GM18498 (cell line): Measurements from ENCODE around the gene PROM2.

Experiments
- ATAC-seq: cut with Tn5 transposase; IDR thresholded peaks from one replicate; pipeline ENCODE4 v1.9.1; 2021; ENCODE audit warnings: mild to moderate bottlenecking, moderate library complexity; ENCODE audit not compliant: unreplicated experiment

PROM2 gene

DNA sequence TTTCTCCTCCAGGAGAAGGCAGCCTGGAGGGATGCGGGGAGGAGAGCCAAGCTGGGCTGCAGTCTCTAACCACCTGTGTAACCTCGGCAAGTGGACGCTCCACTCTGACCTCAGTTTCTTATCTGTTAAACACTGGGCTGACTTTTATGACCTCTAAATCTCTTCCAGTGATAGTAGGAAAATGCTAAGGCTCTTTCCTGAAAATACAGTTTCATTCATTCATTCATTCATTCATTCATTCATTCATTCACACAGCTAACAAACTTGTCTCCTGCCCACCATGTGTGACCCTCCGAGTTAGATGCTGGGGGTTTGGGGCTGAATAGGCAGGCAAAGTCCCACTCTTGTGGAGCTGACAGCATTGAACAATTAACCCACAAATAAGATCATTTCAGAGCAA, 9.3 kb downstream of the PROM2 start:
- no peak for ATAC-seq

DNA sequence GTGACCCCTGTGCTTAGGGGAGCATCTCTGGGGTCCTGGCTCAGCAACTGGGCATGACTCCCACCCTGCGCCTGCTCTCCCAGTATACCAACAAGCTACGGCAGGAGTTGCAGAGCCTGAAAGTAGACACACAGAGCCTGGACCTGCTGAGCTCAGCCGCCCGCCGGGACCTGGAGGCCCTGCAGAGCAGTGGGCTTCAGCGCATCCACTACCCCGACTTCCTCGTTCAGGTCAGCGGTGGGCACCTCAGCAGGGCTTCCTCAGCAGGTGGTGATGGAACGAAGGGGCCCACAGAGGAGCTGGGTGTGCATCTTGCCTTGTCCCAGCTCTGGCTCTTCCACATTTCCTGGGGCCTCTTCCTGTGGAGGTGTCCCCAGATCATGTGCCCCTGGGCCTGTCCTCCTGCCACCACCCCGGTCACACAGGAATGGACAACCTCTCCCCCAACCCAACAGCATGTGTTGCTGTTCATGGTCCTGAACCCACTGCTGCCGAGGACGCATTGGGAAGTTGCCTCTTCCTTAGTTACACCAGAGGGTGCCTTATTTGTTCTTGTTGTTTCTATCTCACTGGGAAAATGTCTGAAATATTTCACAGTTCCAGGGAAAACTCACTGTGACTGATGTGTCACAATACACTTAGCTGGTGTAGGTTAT, 10.8 kb downstream of the PROM2 start:
- no peak for ATAC-seq

DNA sequence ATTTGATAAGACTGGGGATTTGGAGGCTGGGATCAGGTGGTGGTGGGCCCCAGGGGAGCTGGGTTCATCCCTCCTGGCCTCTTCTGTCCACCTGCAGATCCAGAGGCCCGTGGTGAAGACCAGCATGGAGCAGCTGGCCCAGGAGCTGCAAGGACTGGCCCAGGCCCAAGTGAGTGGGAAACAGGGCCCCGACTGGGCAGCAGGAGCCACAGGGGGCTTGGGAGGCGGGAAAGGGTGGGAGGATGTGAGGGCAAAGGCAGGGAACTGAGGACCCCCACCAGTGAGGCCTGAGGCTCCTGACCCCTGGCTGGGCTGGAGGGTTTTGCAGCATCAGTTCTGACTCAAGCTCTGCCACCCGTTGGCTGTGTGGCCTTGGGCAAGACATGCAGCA, 11.3 kb downstream of the PROM2 start:
- ATAC-seq, result no peak

DNA sequence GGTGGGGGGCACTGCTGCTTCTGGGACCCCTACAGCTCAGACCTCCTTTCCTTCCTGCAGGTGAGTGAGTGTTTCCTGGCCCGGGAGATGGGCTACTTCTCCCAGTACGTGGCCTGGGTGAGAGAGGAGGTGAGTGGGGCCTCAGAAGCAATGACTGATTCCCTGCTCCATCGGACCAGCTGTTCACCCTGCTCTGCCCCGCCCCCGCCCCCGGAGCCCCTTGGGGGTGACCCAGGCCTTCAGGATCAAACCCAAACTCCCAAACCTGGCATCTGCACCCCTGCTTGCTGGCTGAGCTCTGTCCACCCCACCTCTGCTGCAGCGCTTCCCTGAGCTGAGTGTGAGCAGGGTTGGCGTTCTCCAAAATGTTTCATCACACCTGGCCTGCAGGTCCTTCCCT, 13.1 kb downstream of the PROM2 start:
- no peak for ATAC-seq

DNA sequence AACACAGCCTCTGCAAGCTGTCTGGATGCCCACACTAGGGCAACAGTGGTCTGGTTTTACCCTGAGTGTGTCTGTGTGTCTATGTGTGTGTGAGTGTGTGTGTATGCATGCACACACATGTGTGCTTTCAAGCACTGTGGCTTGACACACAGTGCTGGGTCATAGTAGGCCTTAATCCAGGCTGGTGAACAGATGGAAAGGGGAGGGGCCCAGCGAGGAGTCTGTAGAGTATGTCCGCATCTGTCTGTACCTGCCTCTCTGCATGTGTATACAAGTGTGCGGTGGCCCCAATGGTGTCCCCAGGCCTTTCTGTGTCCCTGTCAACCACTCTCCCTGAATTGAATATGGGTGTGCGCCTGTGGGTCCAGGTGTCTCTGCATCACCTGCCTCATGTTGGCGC, 13.6 kb downstream of the PROM2 start:
- no peak for ATAC-seq

DNA sequence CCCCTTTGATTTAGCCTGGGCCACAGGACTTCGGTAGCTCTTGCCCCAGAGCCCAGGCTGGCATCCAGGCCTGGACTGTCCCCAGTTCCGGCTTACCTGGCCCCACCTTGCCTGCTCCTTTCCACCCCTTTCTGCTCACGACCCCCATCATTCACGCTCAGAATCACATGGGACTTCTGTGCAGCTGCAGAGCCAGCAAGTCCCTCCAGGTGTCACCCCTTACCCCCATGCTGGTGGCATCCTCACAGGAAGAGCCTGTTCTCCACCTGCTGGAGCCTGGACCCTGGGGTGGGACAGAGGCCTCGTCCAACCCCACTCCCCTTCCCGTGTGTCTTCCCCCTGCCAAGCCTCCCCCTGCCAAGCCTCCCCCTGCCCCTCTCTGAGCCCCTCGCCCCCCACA, 15.0 kb downstream of the PROM2 start:
- no peak for ATAC-seq

DNA sequence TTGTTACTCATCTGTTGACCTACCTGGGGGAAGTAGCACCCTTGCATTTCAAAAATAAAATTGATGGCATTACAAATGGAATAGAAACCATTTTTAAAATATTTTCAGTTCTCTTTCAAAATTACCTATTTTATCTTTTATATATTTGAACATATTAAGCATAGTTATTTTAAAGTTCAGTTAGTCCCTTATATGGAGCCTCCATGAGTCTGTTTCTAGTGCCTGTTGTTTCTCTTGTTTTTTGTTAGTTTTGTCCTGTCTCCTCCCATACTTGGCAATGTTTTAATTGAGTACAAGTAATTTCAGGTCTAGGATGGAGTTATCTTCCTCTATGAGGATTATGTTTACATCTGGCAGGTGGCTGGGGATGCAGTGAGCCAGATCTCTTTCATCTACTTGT, 17.0 kb downstream of the PROM2 start:
- no peak for ATAC-seq

DNA sequence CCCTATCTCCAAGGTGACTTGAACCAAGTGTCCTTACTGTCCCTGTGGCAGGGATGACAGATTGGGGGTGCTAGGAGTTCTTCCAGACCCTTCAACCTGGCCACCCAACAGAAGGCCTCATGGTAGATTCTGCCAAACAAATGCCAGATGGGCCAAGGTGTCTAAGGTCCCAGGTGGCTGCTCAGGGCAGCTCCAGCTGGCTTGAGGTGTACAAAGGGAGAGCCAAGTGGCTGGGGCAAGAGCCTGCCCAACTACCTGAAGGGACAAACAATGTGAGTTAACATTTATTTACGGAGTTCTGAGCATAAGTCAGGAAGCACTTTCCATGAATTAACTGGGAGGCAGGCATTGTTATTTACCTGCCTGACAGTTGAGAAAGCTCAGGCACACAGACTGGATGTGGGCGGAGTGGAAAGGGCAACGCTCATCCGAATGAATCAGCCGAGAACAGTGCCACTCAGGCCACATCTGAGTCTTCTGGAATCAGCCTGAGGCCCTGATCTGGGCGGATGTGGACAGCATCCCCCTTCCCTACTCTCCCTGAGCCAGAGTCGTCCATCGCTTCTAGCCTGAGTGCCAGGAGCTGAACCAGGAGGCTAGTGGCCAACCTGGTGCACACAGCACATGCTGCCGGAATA, 18.5 kb downstream of the PROM2 start:
- no peak for ATAC-seq

DNA sequence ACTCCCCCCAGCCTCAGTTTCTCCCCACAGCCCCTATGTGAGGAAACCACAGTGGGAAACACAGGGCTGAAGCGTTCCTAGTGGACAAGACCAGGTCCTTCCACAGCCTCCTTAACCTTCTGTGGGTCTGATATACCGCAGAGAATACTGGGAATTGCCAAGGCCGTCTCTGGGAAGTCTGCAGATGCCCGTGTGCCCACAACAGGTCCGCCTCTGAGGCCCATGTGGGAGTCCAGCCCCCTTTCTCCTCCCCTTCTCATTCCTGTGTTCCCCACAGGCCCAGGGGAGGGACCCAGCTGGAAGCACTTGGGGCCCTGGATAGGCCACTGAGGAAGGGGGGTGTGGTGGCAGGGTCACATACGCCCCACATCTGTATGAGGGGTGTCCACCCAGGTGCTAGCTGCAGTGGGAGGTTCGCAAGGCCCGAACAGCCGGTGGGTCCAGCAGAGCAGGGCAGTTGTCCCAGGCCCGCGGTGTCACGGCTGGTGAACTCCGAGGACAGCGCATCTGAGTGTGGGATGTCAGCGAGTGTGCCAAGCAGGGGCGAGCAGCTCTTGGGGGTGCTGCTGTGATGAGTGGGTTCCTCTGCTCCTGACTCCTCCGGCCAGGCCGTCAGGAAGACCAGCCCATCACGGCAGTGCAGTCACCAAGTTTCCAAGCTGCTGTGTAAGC, 20.5 kb downstream of the PROM2 start:
- no peak for ATAC-seq

DNA sequence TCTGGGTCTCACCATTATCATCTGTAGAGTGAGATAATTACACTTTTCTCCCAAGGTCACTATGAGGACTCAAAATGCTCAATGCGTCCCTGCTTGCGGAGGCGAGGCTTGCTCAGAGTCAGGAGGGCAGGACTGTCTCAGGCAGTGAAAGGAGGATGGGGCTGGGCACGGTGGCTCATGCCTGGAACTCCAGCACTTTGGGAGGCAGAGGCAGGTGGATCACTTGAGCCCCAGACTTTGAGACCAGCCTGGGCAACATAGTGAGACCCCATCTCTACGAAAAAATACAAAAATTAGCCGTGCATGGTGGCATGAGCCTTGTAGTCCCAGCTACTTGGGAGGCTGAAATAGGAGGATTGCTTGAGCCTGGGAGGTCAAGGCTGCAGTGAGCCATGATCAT, 21.1 kb downstream of the PROM2 start:
- no peak for ATAC-seq

DNA sequence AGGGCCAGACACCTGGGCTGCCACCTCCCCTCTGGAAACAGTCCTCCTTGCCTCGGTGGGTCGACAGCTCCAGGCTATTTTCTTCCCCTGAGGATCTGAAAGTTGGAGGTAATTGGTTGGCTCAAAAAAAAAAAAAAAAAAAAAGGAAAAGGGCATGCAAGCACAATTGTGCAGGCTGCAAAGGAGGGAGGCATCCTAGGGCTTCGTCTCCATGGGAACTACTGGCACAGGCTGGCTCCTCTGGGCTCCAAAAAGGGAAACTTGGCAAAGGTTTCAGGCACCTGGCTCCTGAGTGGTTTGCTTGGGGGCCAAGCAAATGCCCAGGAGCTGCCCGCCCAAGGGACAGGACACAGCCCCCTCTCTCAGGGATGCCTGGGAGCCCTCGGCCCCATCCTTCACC, 21.8 kb downstream of the PROM2 start:
- ATAC-seq, result no peak

DNA sequence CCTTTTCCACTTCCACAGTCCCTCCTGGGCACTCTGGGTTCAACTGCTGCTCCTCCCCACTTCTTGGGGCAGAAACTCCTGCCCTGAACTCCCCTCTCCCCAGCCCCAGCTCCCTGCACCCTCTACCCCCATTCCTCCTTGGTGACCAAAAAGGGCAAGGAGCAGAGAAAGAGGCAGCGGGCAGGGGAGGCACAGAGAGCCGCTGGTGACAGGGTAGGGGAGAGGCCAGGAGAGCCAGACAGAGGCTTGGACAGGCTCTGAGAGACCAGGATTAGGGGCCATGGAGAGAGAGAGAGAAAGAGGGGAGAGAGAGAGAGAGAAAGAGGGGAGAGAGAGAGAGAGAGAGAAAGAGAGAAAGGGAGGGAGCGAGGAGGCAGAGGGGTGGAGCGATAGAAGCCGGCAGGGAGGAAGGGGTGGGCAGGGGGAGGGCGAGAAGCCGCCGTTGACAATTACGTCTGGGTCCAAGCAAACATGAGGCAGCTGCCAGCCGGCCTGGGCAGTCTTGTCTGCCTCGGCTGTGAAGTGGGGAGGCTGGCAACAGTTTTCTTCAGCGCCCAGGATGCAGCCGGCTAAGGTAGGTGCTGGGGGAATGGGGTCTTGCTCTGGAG, 22.7 kb downstream of the PROM2 start, which contains the start of gene KCNIP3:
TSS of gene KCNIP3 (plus strand) at position 468 of the 608 bp plus-strand sequence. CDS start at position 560, 92 bp downstream.
- no peak for ATAC-seq

DNA sequence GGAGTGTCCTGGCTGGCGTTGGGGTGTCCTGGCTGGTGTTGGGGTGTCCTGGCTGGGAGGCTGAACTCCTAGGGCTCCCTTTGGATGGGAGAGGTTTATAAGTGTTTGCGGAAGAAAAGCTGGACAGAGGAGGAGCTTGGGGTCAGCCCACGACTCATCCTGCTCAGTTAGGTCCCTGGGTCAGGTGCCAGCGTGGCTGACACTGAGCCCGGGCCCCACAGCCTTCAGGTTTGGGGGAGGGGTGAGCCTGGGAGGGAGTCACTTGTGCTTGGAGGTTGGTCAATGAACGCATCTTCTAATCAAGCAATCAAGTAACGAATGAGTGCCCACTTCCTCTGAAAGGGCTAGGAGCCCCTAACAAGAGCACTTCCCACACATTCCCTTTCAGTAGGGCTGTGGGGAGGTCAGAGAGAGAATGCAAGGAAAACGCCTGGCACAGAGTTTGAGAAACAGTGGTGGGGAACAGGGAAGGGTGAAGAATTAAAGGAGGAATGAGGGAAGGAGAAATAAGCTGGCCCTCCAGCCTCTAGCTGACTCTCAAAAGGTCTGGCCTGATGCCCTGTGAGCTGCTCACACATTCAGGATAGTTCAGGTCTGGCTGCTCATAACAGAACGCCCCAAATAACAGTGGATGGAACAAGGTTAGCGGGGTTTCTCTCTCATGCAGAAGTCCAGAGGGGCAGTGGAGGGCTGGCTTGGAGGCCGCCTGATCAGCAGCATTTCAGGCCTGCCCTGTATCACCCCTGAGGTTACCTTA, 23.6 kb downstream of the PROM2 start:
- no peak for ATAC-seq

DNA sequence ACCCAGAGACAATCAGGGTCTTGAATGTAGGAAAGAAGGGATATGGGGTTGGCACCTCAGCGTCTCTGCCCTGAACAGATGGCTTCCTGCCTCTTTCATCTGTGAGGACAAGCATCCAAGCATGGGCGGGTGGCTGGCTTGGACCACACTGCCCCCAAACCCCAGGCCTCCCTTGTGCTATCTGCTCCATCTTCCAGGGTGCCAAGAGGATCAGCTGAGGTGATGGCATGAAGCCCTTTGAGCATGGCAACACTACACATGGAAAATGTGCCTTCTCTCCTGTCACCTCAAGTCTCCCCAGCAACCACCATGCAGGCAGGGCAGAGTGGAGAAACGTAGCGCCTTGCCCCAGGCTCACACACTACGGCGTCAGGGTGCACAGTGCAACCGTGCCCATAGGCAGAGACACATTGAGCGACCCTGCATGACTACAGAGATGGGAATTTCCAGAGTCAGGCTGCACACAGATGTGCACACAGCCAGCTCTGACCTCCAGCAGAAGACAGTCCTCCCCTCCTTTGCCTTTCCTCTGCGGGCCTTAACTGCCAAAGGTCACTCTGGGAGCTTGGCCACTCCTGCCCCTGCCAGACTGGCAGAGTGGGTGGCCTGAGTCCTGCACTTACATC, 24.4 kb downstream of the PROM2 start:
- no peak for ATAC-seq

DNA sequence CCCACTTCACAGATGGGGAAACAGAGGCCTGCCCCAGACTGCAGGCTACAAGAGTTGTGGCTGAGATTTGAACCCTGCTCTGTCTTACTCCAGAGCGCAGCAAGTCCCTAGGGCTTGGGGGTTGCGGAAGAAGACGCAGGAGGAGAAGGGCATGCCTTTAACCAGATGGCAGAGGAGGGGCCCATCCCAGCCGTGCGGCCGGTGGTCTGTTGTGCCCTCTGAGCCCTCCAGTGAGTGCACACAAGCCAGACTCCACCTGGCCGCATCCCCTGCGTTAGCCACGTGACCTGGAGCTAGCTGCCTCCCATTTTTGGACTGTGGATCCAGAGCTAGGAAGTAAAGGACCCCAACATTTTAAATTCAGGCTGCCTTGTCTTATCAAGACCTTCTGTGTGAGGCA, 25.7 kb downstream of the PROM2 start:
- no peak for ATAC-seq

DNA sequence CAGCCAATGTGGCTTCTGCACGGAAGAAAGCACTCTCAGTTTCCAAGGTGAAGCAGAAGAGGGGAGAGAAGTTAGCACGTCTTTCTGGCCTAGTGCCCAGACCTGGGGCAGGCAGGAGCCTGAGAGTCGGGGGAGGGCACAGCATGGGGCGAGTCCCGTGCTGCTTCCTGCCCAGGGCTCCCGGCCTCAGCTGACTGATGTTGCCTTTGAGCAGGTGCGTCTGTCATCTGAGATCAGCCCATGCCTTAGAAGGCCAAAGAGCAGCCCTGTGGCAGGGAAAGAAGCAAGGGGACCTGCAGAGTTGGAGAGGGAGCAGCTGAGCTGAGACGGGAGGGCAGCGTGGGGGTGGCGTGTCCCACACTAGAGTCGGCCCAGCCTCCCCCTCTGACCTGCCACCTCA, 26.2 kb downstream of the PROM2 start:
- no peak for ATAC-seq

DNA sequence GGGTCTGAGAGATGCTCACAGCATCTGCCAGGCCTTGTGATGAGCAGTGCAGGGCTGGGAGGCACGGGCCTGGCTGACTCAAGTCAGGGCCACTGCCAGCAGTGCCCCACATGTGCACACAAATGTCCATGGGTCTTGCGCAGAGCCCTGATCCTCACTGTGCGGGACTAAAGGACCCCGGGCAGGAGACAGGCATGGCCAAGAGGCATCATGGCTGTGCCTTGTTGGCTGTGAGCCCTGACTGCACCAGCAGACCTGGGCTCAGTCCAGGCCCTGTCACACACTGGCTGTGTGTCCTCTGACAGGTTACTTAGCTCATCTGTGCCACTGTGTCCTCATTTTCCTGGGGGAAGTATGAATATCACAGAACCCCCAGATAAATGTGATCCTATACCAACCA, 26.9 kb downstream of the PROM2 start:
- no peak for ATAC-seq

DNA sequence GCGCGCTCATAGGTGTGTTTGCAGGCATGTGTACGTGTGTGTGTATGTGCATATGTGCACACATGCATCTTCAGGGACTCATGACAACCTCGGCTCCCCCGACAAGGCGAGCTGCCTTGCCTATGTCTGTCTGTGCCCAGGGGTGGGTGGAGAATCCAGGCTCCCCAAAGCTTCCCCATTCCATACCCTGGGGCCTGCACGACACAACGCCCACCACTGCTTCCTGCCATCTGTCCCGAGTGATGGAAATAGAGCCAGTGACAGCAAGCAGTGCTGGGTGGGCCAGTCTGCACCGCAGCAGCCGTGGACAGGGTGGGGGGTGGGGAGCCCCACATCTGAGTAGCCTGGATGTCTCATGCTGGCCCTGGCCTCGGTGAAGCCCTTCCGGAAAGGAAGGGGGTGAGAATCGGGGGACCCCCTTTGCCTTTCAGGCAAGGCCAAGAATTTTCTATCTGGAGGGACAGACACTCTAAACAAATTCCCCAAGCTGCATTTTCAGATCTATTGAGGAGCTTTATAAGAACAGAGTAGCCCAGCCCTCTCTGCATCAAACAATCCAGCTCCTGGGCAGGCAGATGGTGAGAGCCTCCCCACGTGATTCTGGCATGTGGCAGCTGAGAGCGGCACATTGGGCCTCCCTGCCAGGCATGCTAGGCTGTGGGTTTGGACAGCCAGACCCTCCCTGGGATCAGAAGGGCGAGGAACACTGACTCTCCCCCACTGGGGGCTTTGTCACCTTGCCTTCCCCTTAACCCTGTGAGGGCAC, 27.8 kb downstream of the PROM2 start:
- no peak for ATAC-seq

DNA sequence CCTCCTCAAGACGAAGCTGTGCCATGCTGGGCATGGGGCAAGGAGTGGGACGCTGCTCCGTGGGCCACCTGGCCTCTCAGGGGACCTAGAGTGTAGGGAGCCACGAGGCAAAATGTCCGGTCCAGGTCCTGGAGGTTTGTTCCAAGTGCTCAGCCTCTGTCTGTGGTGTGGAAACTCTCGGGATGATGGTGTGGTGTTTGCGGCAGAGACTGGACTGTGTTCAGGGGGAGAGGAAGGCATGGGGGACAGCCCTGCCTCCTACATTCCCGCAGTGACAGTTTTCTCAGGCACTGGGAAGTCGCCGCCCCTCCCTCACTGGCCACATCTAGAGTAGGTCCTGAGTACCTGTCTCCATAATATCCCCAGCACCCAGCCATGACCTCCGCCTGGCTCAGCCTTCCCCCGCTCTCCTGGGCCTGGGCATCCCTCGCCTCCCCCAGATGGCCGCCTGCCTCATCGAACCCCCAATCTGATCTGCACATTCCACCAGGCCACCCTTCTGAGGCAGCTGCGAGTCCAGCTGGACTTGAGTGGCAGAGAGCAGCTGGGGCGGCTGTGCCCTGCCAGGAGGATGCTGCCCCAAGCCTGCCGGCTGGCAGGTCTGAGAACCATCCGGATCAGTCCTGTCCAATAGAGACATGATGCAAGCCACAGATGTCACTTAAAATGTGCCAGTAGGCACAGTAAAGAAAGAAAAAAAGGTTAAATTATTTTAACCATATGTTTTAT, 29.1 kb downstream of the PROM2 start:
- no peak for ATAC-seq
